HG03575 (cell line): ENCODE data around the gene KRTAP4-5.
"Not testable (repeated sequence)": the region's sequence is repeated elsewhere in the genome, so short reads cannot be mapped to it uniquely, and the experiment has no call there.

Source experiments
- ATAC-seq: cut with Tn5 transposase; IDR thresholded peaks from one replicate; pipeline ENCODE4 v1.9.1; 2021; ENCODE audit not compliant: unreplicated experiment, insufficient number of reproducible peaks, low FRiP score; ENCODE audit errors: extremely low read depth

The KRTAP4-5 gene

GRCh38 chr17:41149652-41149985 is at the start of gene KRTAP4-5:
TSS of gene KRTAP4-5 (minus strand) at chr17:41149825. CDS start at chr17:41149767, 58 bp downstream.
- no peak for ATAC-seq

- ATAC-seq: no peak
These were observed 46.4 kb upstream of the KRTAP4-5 start for GRCh38 chr17:41196068-41196467.

- no peak for ATAC-seq
These were observed 40.7 kb upstream of the KRTAP4-5 start for GRCh38 chr17:41190328-41190727.

GRCh38 chr17:41189837-41190318 is 40.3 kb upstream of the KRTAP4-5 start, which contains the start of gene KRTAP9-1:
TSS of gene KRTAP9-1 (plus strand) at chr17:41189887. CDS start at chr17:41189887, 0 bp downstream.
- ATAC-seq: not testable (repeated sequence)

GRCh38 chr17:41186872-41187271 is 37.2 kb upstream of the KRTAP4-5 start:
- ATAC-seq: no peak

GRCh38 chr17:41185001-41185400 is 35.4 kb upstream of the KRTAP4-5 start:
- ATAC-seq: no peak

- ATAC-seq: no peak
These were observed 34.9 kb upstream of the KRTAP4-5 start, which contains the start of gene KRTAP4-1 for GRCh38 chr17:41184480-41184961. TSS of gene KRTAP4-1 (minus strand) at chr17:41184911. CDS start at chr17:41184854, 57 bp downstream.

GRCh38 chr17:41178843-41179616 is 29.4 kb upstream of the KRTAP4-5 start:
- no peak for ATAC-seq

- no peak for ATAC-seq
These were observed 28.7 kb upstream of the KRTAP4-5 start for GRCh38 chr17:41178341-41178740.

GRCh38 chr17:41177727-41178271 is 28.2 kb upstream of the KRTAP4-5 start, which contains the start of gene KRTAP4-2:
TSS of gene KRTAP4-2 (minus strand) at chr17:41178221. CDS start at chr17:41178164, 57 bp downstream.
- no peak for ATAC-seq

- no peak for ATAC-seq
These were observed 27.2 kb upstream of the KRTAP4-5 start for GRCh38 chr17:41176744-41177387.

GRCh38 chr17:41171886-41172285 is 22.3 kb upstream of the KRTAP4-5 start:
- no peak for ATAC-seq

GRCh38 chr17:41168121-41168520 is 18.5 kb upstream of the KRTAP4-5 start, which contains the start of gene KRTAP4-3:
TSS of gene KRTAP4-3 (minus strand) at chr17:41168221. CDS start at chr17:41168172, 49 bp downstream.
- ATAC-seq: no peak

GRCh38 chr17:41167561-41167960 is 17.9 kb upstream of the KRTAP4-5 start:
- no peak for ATAC-seq

GRCh38 chr17:41163828-41164227 is 14.2 kb upstream of the KRTAP4-5 start:
- ATAC-seq: no peak

- ATAC-seq: no peak
These were observed 11.0 kb upstream of the KRTAP4-5 start, which contains the start of gene KRTAP4-4 for GRCh38 chr17:41160648-41161047. TSS of gene KRTAP4-4 (minus strand) at chr17:41160748. CDS start at chr17:41160691, 57 bp downstream.

- not testable (repeated sequence) for ATAC-seq
These were observed 10.6 kb upstream of the KRTAP4-5 start for GRCh38 chr17:41160190-41160589.

- ATAC-seq: no peak
These were observed 4.2 kb upstream of the KRTAP4-5 start for GRCh38 chr17:41153856-41154255.

GRCh38 chr17:41151525-41151924 is 1.9 kb upstream of the KRTAP4-5 start:
- ATAC-seq: no peak
